ENCODE results near the gene HUS1.
"Not testable (repeated sequence)": the region's sequence is repeated elsewhere in the genome, so short reads cannot be mapped to it uniquely, and the experiment has no call there.

HUS1 gene

DNA sequence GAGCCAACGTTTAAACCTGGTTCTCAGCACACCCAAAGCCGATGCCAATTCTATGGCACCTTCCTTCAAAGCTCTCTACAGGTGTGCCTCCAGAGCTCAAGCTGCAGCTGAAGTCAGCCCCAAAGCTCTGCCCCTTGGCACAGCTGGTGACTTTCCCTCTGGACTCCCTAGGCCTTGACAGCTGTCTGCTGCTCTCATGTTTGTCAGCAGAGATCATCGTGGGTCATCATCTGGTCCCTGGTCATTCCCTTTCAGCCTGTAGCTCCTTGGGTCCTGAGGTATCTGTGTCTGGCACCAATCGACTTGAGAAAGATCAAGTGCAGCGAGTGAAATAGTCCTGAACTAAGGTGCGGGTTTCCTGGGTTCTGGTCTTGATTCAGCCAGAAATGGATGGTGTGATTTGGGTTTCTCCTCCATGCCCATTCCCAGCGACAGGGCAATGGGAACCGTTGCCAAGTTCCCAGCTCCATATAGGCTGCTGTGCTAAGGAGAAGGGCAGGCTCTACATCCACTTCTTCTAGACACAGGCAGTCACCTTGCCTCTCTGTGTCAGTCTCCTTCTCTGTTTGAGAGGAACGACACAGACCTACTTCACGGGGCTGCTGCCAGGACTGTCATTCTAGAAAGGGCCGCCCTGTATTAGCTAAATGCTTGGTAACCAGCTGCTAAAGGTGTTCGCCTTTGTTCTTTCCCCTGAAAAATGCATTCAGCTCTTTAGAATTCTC lies 34.7 kb downstream of the HUS1 start:
- DNase-seq (ENCODE audit: low read depth), result no peak

- no peak for DNase-seq (ENCODE audit: low read depth)
Observed at GRCh38 chr7:47943676-47944474, 35.5 kb downstream of the HUS1 start.

DNA sequence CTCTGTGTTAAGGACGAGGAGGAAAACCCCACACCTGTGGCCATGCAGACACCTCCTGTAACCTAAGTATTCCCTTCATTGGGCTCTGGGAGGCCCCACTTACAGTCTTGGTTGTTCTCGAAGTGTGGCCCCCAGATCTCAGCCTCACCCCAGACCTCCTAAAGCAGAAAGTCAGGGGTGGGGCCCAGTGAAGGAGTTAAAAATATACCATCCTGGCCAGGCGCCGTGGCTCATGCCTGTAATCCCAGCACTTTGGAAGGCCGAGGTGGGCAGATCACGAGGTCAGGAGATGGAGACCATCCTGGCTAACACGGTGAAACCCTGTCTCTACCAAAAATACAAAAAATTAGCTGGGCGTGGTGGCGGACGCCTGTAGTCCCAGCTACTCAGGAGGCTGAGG lies 36.8 kb downstream of the HUS1 start:
- not testable (repeated sequence) for DNase-seq (ENCODE audit: low read depth)

- DNase-seq (ENCODE audit: low read depth), result no peak
Observed at GRCh38 chr7:47942132-47942531, 37.3 kb downstream of the HUS1 start.

GRCh38 chr7:47941136-47941844 lies 38.1 kb downstream of the HUS1 start:
- DNase-seq (ENCODE audit: low read depth), result no peak

GRCh38 chr7:47940088-47941013 lies 39.1 kb downstream of the HUS1 start:
- DNase-seq (ENCODE audit: low read depth), result no peak

GRCh38 chr7:47939425-47940036 lies 39.9 kb downstream of the HUS1 start:
- no peak for DNase-seq (ENCODE audit: low read depth)

GRCh38 chr7:47938574-47939165 lies 40.7 kb downstream of the HUS1 start:
- no peak for DNase-seq (ENCODE audit: low read depth)

DNA sequence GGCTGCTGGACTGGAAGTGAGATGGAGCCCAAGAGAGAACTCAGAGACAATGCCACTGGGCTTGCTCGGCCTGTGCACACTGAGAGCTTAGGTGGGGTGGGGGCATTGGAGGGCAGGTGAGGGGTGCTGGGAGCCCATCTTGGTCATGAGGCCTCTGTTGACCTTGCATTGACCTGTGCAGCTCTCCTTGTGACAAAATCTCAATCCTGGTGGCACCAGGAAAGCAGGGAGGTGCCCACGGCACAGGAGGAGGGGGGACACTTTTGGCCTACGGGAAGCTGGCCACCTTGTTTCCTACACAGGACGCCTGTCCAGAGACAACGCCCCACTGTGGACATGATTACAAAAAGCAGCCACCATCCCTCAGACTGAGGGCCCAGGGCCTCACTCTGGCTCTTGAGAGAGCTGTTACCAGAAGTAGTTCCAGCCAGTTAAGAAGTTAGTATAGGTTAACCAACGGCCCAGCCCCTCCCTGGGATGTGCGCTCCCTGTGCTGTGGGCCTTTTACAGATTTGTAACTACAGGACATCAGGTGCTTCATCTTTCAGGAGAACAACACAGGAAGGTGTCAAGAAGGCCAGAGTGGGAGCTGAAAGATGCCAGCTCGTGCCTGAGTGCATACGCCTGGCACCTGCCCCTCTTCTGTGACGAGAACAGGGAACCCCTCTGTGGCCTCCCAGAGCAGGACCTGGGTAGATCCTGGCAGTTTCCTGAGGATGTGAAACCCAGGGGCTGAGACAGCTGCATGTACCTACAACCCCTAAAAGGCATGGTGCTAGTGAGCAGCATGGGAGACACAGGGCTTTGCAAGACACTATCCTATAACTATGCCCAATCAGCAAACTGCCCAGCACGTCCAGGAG lies 41.5 kb downstream of the HUS1 start:
- DNase-seq (ENCODE audit: low read depth), result no peak

GRCh38 chr7:47937065-47937687 lies 42.2 kb downstream of the HUS1 start:
- no peak for DNase-seq (ENCODE audit: low read depth)

DNA sequence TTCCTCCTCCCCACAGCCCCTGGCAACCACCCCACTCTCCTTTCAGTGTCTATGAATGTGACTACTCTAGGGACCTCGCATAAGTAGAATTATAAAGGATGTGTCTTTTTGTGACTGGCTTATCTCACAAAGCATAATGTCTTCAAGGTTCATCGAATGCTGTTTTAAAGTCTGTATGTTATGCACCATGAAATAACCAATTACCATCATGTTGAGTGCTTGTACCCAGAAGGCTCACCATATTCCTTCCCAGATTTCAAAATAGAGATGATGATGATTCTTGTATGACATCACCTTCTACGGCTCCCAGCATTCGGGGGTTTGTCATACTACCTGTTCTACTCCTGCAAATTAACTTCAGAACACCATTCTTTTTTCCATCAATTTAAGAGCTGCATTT lies 43.1 kb downstream of the HUS1 start:
- no peak for DNase-seq (ENCODE audit: low read depth)

DNA sequence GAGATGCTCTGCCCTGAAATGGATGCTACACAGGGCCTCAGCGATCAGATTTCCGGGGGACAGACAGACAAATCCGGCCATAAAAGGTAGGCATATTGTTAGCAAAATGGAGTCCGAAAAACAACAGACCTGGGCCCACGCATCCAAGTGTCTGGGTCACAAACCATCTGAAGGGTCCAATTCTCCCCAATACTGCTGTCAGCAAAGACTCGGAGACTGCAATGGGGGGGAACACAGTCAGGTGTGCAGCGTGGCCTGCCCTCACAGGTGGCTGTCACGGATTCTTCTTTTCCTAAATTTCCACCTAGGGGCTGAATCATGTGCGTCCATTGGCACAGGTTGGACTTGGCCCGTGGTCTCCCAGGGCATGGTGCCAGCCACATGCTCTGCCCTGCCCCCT lies 44.1 kb downstream of the HUS1 start:
- DNase-seq (ENCODE audit: low read depth), result no peak

DNA sequence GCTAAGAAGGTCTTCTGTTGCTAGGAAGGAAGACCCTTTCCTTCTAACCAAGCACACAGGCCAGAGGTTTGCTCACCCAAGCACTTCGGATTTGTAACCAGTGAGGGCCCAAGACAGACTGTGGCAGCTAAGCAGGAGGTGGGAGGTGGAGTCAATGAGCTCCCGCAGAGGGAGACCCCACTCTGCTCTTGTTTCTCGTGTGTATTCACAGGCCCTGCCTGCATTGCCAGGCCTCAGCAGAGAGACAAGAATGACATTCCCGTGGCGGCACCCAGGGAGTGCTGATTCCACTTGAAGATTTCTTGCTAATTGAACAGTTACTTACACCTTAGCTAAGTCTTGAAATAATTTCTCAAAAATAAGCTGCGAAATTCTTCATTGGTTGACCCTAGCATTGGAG lies 44.6 kb downstream of the HUS1 start:
- no peak for DNase-seq (ENCODE audit: low read depth)

DNA sequence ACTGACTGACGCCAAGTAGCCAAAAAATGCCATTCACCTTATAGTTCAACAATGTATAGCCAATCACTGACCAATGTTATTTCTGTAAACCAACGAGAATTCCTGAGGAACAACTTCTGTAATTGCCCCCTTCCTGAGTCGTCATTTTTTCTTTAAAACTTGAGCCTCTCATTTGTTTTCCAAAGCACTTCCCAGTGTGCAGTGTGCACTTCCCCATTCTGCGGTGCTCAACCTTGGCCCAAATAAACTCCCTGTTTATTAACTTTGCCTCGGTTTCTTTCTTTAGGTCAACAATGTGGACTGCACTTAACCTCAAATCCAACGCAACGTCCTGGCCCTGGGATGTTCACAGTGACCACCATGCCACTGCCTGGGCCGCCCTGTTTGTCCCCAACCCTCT lies 46.2 kb downstream of the HUS1 start:
- no peak for DNase-seq (ENCODE audit: low read depth)

- no peak for DNase-seq (ENCODE audit: low read depth)
Observed at GRCh38 chr7:47932466-47933037, 46.9 kb downstream of the HUS1 start.

DNA sequence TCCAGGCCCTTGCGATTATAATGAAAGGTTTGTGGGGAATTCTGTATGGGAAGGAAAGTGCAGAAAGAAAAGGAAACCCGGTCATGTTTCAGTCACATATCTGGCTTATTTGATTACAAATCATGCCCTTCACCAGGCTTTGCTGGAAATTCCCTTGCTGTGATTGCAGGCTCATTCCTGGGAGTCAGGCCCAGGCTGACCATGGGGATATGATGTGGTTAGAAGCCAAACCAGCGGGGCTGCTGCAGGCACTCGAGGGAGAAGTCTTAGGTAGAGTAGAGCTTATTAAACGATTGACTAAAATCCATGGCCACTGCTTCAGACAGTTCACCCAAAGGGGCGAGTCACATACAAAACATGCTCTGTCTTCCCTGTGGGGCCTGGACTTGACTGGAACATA lies 47.4 kb downstream of the HUS1 start:
- no peak for DNase-seq (ENCODE audit: low read depth)

DNA sequence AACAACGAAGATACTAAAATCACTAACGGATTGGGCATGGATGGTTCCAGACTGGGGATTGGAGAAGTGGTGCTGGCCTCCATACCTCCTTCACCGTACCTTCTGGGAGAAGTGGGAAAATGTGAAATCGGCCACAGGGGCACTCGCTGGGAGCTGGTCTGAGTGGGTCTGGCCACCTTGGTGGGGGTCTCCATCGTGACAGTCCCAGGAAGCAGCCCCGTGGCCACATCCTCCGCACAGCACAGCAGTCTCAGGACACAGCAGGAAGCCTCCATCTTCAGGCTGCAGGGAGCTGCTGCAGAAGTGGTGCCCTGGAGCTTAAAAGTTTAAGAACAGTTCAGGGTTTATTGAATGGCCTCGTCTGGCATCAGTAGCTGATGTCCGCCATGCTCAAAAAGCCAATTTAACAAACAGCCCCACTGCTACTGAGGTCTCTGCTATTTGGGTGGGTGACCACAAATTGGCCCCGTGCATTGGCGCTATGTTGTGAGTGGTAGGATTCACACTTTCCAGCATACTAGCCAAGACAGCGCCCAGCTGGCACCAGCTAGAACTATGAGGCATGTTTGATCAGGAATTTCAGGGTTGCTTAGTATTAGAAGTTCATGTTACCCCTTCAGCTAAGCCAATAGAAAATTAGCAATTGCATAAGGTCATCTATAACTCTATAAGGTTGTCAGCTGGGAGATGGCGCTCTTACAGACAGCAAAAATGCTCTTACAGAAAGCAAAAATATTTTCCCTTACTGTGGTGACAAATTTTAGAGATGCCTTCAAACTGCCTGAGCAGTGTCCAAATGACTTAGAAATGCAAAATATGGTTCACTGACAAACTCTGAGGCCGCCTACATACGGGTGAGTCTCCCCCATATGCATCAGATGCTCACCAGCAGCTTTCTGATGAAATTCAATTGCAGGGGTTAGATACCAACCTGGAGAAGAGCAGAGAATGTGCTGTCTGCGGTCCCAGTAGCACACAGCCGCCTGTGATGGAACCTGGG lies 48.1 kb downstream of the HUS1 start:
- no peak for DNase-seq (ENCODE audit: low read depth)

- no peak for DNase-seq (ENCODE audit: low read depth)
Observed at GRCh38 chr7:47924266-47924665, 55.1 kb downstream of the HUS1 start.
